HTR-8/SVneo (cell line): ENCODE measurements around the gene SYS1.
A peak's percentile ranks its signal among the peaks of the same experiment; 100 is the strongest.

Experiments used
- DNase-seq: peaks from one replicate; pipeline ENCODE4 v3.0.0; 2011; ENCODE audit warnings: low spot score, mixed read lengths; ENCODE audit not compliant: insufficient read length
- FAIRE-seq: peaks from 2 replicates; lab custom pipeline; 2011; peaks lifted over from hg19 to GRCh38; lab: Jason Lieb, UNC

The SYS1 gene

DNA sequence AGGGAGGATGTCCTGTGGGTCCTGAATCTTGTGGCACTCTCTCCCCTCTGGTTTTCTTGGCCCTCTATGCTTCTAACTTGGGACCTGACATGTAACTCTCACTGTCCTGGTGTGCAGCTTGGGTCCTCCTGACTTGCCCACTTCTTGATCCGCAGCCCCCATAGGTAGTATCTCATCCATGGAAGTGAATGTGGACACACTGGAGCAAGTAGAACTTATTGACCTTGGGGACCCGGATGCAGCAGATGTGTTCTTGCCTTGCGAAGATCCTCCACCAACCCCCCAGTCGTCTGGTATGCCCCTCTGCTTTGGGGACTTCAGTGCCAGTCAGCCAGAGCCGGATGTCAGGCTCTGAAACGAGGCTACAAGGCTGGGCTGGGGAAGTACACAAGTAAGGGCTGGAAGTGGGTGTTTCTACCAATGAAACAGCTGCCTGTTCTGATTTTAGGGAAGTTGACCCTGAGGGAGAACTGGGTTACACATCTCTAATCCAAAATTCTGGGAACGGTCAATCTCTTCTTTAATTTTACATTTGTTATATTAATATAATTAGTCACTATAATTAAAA lies 45.8 kb downstream of the SYS1 start:
- DNase-seq (no peak), FAIRE-seq (no peak)

DNA sequence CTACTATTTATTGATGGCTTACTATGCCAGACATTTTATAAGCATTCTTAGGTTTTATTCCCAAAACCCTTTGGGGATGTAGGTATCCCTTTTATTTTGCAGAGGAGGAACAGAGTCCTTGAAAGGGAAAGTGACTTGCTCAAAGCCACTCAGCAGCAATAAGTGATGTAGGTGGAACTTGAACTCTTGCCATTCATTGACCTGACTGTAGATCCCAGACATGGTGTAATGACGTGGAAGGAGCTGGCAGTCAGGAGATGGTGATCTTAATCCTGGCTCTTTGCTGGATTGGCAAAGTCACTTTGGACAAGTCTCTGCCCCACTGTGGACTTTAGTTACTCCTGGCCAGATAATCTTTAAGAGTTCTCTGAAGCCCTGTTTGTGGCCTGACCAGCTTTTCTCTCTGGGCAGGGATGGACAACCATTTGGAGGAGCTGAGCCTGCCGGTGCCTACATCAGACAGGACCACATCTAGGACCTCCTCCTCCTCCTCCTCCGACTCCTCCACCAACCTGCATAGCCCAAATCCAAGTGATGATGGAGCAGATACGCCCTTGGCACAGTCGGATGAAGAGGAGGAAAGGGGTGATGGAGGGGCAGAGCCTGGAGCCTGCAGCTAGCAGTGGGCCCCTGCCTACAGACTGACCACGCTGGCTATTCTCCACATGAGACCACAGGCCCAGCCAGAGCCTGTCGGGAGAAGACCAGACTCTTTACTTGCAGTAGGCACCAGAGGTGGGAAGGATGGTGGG lies 46.7 kb downstream of the SYS1 start:
- peak; percentile 13 for FAIRE-seq

GRCh38 chr20:45410887-45411286 lies 47.9 kb downstream of the SYS1 start:
- FAIRE-seq (no peak), DNase-seq (no peak)

More for the DNA sequence above, 46.7 kb downstream of the SYS1 start:
- DNase-seq, result no peak

DNA sequence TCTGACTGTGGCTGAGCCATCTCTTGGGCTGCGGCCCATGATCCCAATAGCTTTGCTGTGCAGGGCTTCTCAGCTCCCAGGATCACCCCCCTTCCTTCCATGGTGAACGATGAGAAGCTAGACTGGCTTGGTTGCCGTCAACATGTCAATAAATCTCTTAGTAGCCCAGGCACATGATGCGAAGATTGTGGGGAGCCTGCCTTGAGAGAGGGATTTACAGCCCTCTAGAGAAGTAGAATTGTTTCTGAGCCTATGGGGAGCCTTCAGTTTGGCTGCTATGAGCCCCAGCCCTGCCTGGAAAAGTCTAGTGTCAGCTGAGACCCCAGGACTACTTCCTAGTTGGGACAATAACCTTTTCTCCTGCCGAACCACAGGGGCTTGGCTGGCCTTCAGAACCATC lies 49.7 kb downstream of the SYS1 start:
- no peak for FAIRE-seq

DNA sequence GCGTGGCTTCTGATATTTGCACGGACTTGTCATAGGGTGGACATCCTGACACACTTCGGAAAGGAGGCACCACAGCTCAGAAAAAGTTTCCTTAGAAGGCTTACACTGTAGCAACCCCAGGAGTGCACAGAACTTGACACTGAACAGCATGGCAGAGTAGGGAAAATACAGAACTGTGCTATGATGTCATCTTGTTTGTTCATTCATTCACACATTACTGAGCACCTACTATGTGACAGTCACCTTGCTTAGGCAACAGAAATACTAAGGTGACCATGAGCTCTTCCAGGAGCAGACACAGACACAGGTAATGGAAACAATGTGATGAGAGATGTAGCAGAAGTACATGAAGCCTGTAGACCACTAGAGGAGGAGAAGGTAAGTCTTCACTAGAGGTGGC lies 50.5 kb downstream of the SYS1 start:
- FAIRE-seq, result peak; percentile 31
- DNase-seq, result no peak

More for the DNA sequence above, 49.7 kb downstream of the SYS1 start:
- DNase-seq, result no peak

DNA sequence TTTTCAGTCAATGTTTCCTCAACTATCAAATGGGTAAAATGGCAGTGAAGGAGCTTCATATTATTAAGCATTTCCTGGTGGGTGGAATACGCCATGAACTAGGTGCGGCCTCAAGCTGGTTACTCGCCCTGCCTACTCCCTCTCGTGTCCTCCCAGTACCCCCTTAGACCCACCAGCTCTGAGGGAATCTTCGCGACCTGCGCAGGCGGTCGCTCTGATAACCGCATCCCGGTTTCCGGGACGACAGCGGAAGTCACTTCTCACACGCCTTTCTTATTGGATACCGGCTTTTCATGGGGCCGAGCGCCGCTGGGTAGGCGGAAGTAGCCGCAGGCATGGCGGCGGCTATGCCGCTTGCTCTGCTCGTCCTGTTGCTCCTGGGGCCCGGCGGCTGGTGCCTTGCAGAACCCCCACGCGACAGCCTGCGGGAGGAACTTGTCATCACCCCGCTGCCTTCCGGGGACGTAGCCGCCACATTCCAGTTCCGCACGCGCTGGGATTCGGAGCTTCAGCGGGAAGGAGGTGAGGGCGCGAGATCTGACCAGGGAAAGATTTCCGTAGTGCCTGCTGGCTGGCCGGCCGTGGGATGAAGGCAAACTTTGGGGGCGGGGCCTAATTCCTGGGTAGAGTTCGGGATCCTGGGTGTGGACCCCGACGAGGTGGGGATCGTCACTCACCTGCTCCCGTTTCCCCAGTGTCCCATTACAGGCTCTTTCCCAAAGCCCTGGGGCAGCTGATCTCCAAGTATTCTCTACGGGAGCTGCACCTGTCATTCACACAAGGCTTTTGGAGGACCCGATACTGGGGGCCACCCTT lies 53.1 kb downstream of the SYS1 start, which contains the start of gene PIGT:
PIGT (plus strand) TSS at position 320 of the 816 bp plus-strand sequence; CDS start at position 336, 16 bp downstream.
- peak; percentile 95 for FAIRE-seq
- DNase-seq, result peak; percentile 99

DNA sequence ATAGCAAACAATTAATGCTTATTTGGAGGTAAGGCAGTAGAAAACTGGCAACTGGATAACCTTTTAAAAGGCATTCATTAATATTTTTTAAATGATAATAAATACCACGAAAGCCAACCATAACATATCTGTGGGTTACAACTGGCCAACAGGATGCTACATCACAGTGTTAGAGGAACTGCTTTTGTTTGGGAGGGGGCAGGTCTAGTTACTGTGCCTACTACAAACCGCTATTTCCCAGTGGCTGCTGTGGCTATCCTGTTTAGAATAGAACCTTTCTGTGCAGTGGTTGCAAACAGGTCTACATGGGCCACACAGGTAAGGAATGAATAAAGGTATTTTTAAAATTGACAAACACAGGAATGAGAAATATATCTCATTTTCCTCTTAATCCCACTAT lies 54.0 kb downstream of the SYS1 start:
- FAIRE-seq, result no peak
- DNase-seq, result no peak
